ENCODE data around the gene TNFRSF25.
A peak's percentile ranks its signal among the peaks of the same experiment; 100 is the strongest.
"Not testable (repeated sequence)": the region's sequence is repeated elsewhere in the genome, so short reads cannot be mapped to it uniquely, and the experiment has no call there.

Gene TNFRSF25

DNA sequence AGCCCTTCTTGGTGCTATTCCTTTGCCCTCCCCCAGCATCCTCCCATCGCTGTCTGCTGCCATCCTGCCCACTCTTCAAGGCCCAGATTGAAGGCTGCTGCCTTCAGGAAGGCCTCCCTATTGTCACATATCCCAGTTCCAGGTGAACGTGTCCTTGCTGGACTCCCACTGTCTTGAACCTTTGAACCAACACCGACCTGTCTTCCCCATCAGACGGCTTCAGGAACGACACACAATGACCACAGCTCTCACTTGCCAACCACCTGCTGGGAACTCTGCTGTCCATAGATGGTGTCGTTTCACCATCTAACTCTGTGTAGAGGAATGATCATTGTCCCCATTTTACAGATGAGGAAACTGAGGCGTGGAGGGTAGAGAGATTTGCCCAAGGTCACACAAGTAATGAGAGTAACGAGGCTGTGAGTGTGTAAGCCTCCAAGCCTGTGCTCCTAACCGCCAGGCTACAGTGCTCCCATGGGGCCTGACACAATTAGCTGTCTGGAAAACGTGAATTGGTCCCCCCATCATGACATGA, 35.4 kb upstream of the TNFRSF25 start:
- no peak for DNase-seq

GRCh38 chr1:6500544-6501278, 34.7 kb upstream of the TNFRSF25 start:
- no peak for DNase-seq

GRCh38 chr1:6499296-6499695, 33.3 kb upstream of the TNFRSF25 start:
- no peak for DNase-seq

DNA sequence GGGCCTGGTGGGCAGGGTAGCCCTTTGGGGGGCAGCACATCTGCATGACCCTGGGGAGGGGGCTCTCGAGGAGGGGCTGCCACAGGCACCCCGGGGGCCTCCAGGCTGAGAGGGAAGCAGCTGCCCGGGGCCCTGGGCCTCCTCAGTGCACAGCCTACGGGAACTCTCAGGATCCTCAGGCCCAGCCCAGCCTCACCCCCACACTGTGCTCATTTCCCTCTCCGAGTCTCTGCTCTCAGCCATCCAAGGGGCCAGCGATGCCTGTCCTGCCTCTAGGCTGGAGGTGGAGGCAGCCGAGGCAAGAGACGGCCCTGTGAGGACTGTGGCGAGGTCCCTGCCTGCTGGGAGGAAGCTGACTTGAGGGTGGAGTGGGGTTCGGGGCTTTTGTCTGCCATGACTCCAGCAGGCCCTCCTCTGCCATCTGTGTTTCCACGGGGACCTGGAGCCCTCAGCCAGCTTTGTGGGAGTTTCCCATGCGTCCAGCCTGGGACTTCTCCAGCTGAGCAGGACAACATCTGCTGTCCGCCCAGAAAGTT, 32.7 kb upstream of the TNFRSF25 start:
- DNase-seq, result no peak

DNA sequence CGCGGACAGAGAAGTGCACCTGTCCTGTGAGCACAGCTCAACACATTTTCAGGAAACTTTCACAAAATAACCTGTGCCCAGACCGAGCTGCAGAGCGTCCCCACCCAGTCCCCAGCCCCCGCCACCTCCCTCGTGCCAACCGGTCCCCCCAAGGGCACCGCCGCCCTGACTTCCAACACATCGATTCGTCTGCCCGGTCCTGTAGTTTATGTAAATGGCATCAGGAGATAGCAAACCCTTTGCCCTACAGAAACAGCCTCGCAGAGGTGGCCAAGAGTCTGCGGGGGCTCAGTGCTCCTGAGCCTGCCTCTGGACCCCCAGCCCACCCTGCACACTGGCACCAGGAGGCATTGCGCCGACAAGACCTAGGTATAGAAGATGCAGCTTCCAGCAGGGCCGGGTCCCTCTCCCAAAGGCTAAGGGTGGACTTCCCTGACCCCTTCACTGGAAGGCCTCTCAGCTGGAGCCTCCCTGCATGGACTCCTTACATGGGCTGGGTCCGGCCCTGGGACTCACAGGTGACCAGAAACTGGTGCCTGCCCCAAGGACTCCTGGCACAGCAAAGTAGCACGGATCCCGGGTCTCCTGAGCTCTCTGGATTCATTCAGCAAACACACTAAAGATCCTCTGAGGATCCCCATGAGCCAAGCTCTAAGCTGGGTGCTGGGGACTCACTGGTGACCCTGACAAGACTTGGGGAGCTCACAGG, 32.0 kb upstream of the TNFRSF25 start:
- DNase-seq, result no peak

DNA sequence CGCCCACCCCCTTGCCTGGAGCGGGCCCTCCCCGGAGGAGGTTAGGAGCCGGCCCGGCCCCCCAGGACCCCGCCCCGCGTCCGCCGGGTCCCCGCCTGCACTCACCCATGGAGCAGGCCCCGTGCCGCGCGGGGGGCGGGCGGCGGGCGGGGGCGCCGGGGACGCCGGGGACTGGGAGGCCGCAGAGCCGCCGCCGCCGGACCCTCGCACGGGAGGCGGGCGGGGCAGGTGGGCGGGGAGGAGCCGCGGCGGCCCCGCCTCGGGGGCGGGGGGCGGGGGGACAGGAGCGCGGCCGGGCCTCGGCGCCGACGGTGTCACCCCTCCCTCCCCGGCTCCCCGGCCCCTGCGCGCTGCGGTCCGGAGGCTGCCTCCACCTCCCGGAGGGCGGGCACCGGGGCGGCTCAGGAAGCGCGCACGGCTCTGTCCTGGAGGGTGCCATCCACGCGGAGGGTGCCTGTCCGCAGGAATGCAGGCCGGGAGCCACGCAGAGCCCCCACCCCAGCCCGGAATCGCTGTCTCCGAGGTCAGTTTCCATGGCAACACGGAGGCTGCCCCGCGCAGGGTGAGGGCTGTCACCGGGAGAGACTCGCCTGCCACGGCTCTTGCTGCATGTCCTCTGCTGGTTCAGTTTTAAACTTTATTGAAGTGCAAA, 31.4 kb upstream of the TNFRSF25 start:
- DNase-seq, result peak; percentile 45 to 56

DNA sequence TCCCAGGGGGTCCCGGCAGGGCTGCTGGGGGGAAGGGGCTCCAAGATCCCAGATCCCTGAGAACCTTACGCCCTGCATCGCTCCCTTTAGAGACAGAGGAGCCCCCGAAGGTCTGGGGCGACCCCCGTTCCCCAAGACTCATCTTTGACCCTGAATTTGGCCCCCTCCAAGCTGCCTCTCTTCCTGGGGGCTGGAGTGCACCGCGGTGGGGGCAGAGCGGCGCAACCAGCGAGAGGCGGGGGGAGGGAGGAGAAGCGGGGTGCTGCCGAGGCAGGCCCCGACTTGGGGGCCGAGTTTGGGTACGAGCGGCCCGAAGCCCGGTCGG, 30.9 kb upstream of the TNFRSF25 start:
- DNase-seq, result no peak

DNA sequence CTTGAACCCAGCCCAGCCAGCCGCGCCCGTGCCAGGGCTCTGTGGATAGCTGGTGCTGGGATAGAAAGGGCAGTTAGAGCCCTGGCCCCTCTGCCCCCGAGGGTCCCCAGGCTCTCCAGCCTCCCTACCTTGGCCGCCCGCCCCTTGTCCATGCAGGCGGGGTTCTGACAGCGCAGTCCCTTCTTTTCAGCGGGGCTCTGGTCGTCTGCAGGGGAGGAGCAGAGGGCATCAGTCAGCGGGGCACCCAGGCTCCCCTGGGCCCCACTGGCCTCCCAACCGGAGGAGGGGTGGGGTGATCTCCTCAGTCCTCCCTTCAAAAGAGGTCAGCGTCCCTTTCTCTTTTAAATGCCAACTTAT, 30.4 kb upstream of the TNFRSF25 start:
- DNase-seq, result no peak

DNA sequence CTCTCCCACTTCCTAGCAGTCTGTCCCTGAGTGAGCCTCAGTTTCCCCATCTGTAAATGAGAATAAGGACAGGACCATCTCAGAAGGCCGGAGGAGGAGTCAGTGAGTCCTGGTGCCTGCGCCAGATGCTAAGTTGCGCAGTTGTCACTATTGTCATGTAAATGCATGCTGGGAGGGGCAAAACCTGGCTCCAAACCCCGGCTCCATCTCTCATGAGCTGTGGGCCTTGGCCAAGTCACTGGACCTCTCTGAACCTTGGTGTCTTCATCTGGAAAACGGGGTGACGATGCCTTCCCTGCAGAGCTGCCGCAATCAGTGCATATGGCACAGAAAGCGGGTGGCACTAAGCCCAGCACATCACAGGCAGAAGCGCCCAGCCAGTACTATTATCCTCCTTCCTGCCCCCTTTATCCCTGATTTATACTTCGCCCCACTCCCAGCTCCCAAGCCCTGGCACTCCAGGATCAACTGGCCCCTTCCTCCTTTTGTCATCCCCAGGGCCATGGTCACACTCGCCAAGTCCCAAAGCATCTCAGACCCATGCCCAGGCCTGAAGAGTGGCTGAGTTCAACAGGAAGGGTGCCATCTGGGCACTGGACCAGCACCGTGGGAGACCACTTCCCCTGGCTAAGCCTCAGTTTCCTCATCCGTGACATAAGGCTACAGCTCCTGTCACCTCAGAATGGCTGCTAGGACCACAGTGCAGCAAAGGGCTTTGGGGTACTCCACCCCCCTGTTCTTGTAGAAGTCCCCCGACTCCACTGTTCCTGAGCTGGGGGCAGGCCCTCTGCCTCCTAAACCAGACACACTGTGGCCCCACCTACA, 29.8 kb upstream of the TNFRSF25 start:
- DNase-seq, result no peak

DNA sequence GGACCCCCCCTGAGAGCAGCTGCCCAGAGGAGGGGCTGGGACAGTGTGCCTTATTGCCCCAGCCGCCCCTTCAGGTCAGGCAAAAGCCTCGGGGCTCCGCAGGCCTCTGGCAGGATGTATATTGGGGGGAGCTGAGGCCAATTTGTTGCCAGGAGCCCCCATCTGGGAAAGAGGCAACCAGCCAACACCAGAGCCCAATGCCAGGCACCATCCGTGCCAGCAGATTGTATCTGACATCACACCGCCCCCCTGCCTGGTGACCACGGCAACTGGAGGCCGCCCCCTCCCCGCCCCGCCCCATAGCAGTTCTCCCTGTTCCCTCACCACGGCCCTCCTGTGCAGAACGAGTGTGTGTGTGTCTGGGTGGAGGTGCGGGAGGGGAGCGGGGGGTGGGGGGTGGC, 29.1 kb upstream of the TNFRSF25 start:
- DNase-seq, result no peak

- DNase-seq, result no peak
Measured at GRCh38 chr1:6494627-6495026, 28.7 kb upstream of the TNFRSF25 start.

- not testable (repeated sequence) for DNase-seq
Measured at GRCh38 chr1:6493834-6494223, 27.9 kb upstream of the TNFRSF25 start.

- DNase-seq, result no peak
Measured at GRCh38 chr1:6491966-6492365, 26.0 kb upstream of the TNFRSF25 start.

DNA sequence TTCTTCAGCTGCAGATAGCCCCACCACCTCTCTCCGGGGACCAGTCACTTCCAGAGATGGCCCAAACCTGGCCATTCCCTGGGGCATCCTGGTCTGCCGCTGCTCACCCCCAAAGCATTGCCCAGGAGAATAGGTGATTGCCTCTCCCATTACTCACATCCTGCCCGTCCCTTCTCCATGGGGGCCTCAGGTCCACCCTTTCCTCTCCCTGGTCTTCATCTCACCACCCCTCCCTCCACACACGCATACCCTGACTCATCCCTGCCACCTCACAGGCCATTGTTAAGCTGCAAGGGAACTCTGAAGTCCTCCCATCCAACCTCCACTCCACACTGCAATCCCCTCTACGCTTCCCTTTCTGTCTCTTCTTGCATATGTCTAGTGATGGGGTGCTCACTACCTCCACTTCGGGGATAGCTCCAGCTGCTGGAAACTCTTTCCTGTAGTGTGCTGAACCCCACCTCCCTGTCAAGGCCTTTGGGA, 25.5 kb upstream of the TNFRSF25 start, which contains the start of gene PLEKHG5:
PLEKHG5 (minus strand) TSS at position 188 of the 483 bp plus-strand sequence. CDS start 14,096 bp downstream, outside the sequence.
- DNase-seq, result peak in 1 of 2 experiments; percentile 29

DNA sequence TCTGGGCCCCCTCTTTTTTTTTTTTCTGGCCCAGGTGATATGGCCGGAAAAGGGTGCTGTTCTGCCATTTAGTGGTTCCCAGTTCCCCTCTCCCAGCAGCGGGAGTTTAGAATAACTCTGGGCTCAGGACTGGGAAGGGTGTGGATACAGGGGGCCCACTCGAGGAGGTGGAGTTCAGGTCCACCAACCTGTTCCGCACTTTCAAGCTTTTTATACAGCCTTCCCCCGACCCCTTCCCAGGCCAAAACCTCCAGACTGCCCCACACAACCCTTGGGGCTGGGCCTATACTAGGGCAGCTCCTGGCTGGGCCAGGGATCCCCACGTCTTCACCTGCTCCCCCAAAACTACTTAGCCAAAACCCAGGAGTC, 25.1 kb upstream of the TNFRSF25 start:
- DNase-seq, result no peak

GRCh38 chr1:6490181-6491080, 24.5 kb upstream of the TNFRSF25 start:
- peak; percentile 73 to 77 for DNase-seq

DNA sequence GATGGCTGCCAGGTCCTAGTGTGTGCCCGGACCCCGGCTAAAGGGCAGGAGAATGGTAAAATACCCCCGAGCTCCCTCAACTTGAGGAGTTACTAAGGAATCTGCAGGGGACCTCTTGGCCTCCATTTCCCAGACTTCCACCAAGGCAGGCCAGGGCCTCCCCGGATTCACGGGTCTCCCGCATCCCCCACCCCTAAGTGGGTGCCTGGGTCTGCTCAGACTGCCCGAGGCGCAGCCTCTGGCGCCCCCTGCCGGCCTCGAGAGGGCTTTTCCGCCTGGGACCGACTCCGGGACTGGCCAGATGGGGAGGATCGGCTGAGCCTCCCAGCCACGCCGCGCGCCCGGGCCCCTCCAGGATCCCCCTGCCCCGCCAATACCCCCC, 23.8 kb upstream of the TNFRSF25 start:
- peak; percentile 83 to 86 for DNase-seq

DNA sequence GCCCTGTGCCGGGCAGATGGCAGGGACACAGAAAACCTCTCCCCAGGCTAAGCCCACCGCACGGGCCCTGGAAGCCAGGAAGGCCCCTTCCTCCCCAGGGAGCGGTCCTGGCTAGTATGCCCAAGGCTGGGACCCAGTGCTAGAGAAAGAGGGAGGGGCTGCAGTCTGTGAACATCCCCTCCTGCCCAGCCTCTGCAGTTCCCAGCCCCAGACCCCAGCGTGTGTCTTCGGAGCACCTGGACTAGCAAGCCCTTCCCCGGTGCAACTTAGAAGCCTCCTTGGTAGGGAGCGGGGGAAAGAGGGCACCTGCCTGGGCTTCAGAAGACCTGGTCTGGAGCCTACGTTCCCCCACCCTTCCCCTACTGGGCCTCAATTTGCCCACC, 23.4 kb upstream of the TNFRSF25 start:
- no peak for DNase-seq

DNA sequence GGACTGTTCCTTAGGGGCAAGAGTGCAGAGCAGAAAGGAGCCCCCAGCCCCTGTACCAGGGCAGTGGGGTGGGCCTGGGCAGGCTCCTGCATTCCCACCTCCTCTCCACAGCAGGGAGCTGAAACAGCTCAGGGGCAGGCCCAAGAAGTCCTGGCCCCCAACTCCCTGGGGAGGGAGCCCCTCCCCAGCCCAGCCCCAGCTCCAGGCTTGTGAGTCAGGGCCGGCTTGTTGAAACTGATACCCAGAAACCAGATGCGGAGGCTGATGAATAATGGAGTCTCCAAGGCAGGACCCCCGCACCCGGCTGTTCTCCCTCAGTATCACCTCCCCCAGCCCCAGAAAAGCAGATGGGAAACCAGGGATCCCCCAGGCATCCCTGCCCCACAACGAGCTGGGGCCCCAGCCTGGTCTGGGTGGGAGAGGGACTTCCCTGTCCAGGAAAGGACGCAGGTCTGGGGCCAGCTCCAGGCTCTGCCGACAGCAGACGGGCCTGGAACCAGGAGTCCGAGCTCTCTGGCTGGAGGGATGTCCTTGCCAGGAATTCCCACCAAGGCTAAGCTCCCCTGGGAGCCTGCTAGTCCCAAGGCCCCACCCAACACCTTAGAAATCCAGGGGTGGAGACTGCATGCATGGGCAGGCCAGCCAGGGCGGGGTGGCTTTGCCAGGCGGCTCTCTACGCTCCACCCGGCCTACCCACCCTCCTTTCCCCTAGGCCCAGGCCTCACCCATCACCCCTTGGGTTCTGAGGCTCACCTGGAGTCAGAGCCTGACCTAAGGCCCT, 22.8 kb upstream of the TNFRSF25 start:
- no peak for DNase-seq

DNA sequence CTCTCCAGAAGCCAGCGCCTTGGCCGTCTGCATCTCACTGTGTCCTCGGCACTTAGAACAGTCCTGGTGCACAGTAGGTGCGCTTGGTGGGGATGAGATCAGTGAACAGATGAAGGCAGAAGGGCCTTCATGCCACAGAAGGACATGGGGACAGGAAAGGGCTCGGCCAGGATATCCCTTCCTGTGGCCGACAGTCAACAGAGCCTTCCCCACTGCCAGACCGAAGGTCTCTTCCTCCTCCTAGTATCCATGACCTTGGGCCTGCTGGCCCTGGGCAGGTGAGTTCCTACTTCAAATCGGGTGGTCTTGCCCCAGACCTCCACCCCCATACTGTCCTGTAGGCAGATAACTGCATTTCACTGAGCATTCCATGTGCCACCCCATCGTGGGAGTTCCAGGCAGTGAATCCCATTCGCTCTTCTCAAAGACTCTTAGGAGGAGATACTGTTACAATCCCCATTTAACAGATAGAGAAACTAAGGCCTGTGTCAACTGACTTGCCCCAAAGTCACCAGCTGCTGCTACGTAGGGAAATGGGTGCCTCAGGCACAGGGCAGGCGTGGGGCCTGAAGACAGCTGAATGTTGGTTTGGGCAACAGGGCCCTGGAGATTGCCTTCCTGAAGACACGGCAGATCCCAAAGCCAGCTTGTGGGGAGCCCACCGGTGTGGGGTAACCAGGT, 22.0 kb upstream of the TNFRSF25 start:
- no peak for DNase-seq
